Measurements from ENCODE around the gene ZNF740.

Gene ZNF740

GRCh38 chr12:53236443-53237111 lies 56.1 kb downstream of the ZNF740 start:
- Mint-ChIP-seq H3K27ac (no peak overlapping the region), H3K9me3 (no peaks in the 10 kb centered on the region), H3K27me3 (ENCODE audit: low read depth, poor library complexity) (peaks cover 12% of the 10 kb centered on the region), H3K4me1 (peaks cover 49% of the 10 kb centered on the region), H3K4me3 (no peak overlapping the region), H3K36me3 (ENCODE audit: low read depth) (no peaks in the 10 kb centered on the region)
- TF ChIP-seq CTCF (IDR thresholded peaks at IDR 0.05) = no peak
- DNase-seq = no peak

- H3K4me1 Mint-ChIP-seq = peaks cover 48% of the 10 kb centered on the region
- no peak for TF ChIP-seq CTCF (IDR thresholded peaks at IDR 0.05)
- DNase-seq = no peak
- peaks cover 8% of the 10 kb centered on the region for H3K27me3 Mint-ChIP-seq (ENCODE audit: low read depth, poor library complexity)
- no peaks in the 10 kb centered on the region for H3K36me3 Mint-ChIP-seq (ENCODE audit: low read depth)
- no peaks in the 10 kb centered on the region for H3K9me3 Mint-ChIP-seq
- H3K4me3 Mint-ChIP-seq = no peak overlapping the region
- no peak overlapping the region for H3K27ac Mint-ChIP-seq
Observed at GRCh38 chr12:53239643-53240258, 59.2 kb downstream of the ZNF740 start.

GRCh38 chr12:53241623-53242412 lies 61.3 kb downstream of the ZNF740 start:
- TF ChIP-seq CTCF (IDR thresholded peaks at IDR 0.05) = no peak
- Mint-ChIP-seq H3K27me3 (ENCODE audit: low read depth, poor library complexity) (peaks cover 7% of the 10 kb centered on the region), H3K9me3 (no peaks in the 10 kb centered on the region), H3K27ac (peak overlapping the region; percentile 44), H3K4me3 (peak overlapping the region; percentile 21), H3K4me1 (peaks cover 36% of the 10 kb centered on the region), H3K36me3 (ENCODE audit: low read depth) (no peaks in the 10 kb centered on the region)
- peak; percentile 22 for DNase-seq

- Mint-ChIP-seq H3K9me3 (no peaks in the 10 kb centered on the region), H3K4me3 (no peak overlapping the region), H3K27me3 (ENCODE audit: low read depth, poor library complexity) (no peaks in the 10 kb centered on the region), H3K4me1 (peaks cover 36% of the 10 kb centered on the region), H3K36me3 (ENCODE audit: low read depth) (no peaks in the 10 kb centered on the region), H3K27ac (no peak overlapping the region)
- no peak for TF ChIP-seq CTCF (IDR thresholded peaks at IDR 0.05)
- DNase-seq = no peak
Observed at GRCh38 chr12:53244337-53244736, 63.8 kb downstream of the ZNF740 start.
